ENCODE data around the gene CYB5A.

DNA sequence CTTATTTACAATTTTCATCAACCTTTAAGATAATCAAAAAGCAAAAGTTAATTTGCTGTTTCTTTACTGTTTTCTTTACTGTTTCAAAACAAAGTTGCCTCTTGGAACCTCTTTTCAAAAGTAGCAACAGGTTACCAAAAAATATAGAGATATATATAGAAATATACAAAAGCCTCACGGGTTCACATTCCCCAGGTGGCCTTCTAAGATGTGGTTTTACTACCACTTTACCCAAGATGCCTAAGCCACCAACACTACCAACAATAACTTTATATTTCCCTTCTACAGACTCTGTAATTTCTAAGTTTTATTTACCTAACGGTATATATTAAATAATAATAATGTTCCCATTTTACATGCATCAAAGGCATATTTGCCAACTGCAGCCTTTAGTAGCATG is 4.9 kb downstream of the CYB5A start:
- TF ChIP-seq CTCF (IDR thresholded peaks at IDR 0.05) (no peak), ZFX (IDR thresholded peaks at IDR 0.05; ENCODE audit: borderline replicate concordance) (no peak)

All from 22Rv1 (cell line).